Adipose tissue (tissue), 3 donors: ENCODE results near the gene ZDHHC7. TPM values are rescaled to one million over a fixed set of nuclear protein-coding genes. Genes with fewer than 3 reads are reported as not detected.

Experiments
- H3K27ac ChIP-seq: one replicate; pipeline ENCODE4 v1.5.1; 2013; ENCODE audit warnings: low read depth, low read length
- WGBS, 3 donors: extraction: QIAGEN DNeasy Blood & Tissue Kit; methylation state at CpG; one replicate each; pipeline ENCODE4 v1.1.7; 2013; 5-methylcytosine and 5-hydroxymethylcytosine counted together
- polyA plus RNA-seq, 3 donors: library from polyadenylated mRNA; stranded (reverse); fragments of 200-250 nt; gene quantifications; one replicate each; pipeline ENCODE4 v1.2.3, GENCODE V29; 2013
- donor health status: healthy with polysubstance abuse.
- donor health status: Bipolar disorder and iron deficiency.
- donor health status: healthy.

ZDHHC7 gene
- polyA plus RNA-seq, 3 donors: 13.3 to 29.0 (median 24.3) TPM

- WGBS, 3 donors: 53 to 69% (median 60%) methylated on average over 10 of the region's 10 CpGs
- H3K27ac ChIP-seq: no peak overlapping the region
These were observed 6.6 kb downstream of the ZDHHC7 start for GRCh38 chr16:85004587-85005205.

GRCh38 chr16:85003725-85004586 lies 7.4 kb downstream of the ZDHHC7 start:
- no peak overlapping the region for H3K27ac ChIP-seq
- WGBS, 3 donors: 51 to 72% (median 57%) methylated on average over 16 of the region's 16 CpGs

GRCh38 chr16:85003076-85003475 lies 8.3 kb downstream of the ZDHHC7 start:
- 75 to 90% (median 77%) methylated on average over 13 of the region's 13 CpGs for WGBS, 3 donors
- no peak overlapping the region for H3K27ac ChIP-seq

GRCh38 chr16:85002608-85003007 lies 8.7 kb downstream of the ZDHHC7 start:
- WGBS, 3 donors: 28 to 66% (median 37%) methylated on average over 12 of the region's 12 CpGs
- H3K27ac ChIP-seq: no peak overlapping the region

- 14 to 59% (median 53%) methylated on average over 10 of the region's 10 CpGs for WGBS, 3 donors
These were observed 9.2 kb downstream of the ZDHHC7 start for GRCh38 chr16:85002099-85002541.

GRCh38 chr16:84999857-85000480 lies 11.4 kb downstream of the ZDHHC7 start:
- no peak overlapping the region for H3K27ac ChIP-seq
- WGBS, 3 donors: 87 to 96% (median 90%) methylated on average over 11 of the region's 11 CpGs

More at GRCh38 chr16:85002099-85002541, 9.2 kb downstream of the ZDHHC7 start:
- no peak overlapping the region for H3K27ac ChIP-seq

- 32 to 80% (median 77%) methylated on average over 3 of the region's 3 CpGs for WGBS, 3 donors
- no peak overlapping the region for H3K27ac ChIP-seq
These were observed 12.1 kb downstream of the ZDHHC7 start for GRCh38 chr16:84999200-84999599.

GRCh38 chr16:84996365-84996764 lies 15.0 kb downstream of the ZDHHC7 start:
- no peak overlapping the region for H3K27ac ChIP-seq
- 95 to 100% (median 97%) methylated on average over 11 of the region's 11 CpGs for whole genome bisulfite sequencing, 3 donors

GRCh38 chr16:84995663-84996062 lies 15.7 kb downstream of the ZDHHC7 start:
- 86 to 95% (median 92%) methylated on average over 8 of the region's 8 CpGs for WGBS, 3 donors

GRCh38 chr16:84993926-84994325 lies 17.4 kb downstream of the ZDHHC7 start:
- no peak overlapping the region for H3K27ac ChIP-seq
- 91 to 97% (median 94%) methylated on average over 8 of the region's 8 CpGs for WGBS, 3 donors

More at GRCh38 chr16:84995663-84996062, 15.7 kb downstream of the ZDHHC7 start:
- H3K27ac ChIP-seq: no peak overlapping the region

GRCh38 chr16:84992717-84993075 lies 18.6 kb downstream of the ZDHHC7 start:
- no peak overlapping the region for H3K27ac ChIP-seq
- WGBS, 3 donors: 57 to 84% (median 60%) methylated on average over 3 of the region's 3 CpGs

GRCh38 chr16:84990782-84991181 lies 20.6 kb downstream of the ZDHHC7 start:
- H3K27ac ChIP-seq: no peak overlapping the region
- 94 to 98% (median 96%) methylated on average over 9 of the region's 9 CpGs for WGBS, 3 donors

GRCh38 chr16:84989749-84990620 lies 21.4 kb downstream of the ZDHHC7 start:
- no peak overlapping the region for H3K27ac ChIP-seq
- WGBS, 3 donors: 88 to 90% (median 89%) methylated on average over 27 of the region's 27 CpGs

GRCh38 chr16:84988328-84989080 lies 22.8 kb downstream of the ZDHHC7 start:
- H3K27ac ChIP-seq: no peak overlapping the region
- 88 to 93% (median 90%) methylated on average over 16 of the region's 16 CpGs for whole genome bisulfite sequencing, 3 donors

GRCh38 chr16:84986879-84987278 lies 24.5 kb downstream of the ZDHHC7 start:
- H3K27ac ChIP-seq: no peak overlapping the region
- WGBS, 3 donors: 94 to 100% (median 97%) methylated on average over 1 of the region's 1 CpG

- WGBS, 3 donors: 89 to 97% (median 94%) methylated on average over 22 of the region's 22 CpGs
- H3K27ac ChIP-seq: no peak overlapping the region
These were observed 25.2 kb downstream of the ZDHHC7 start for GRCh38 chr16:84986102-84986501.
